HEK293 (cell line): Measurements from ENCODE around the gene ARHGAP35.

Source experiments
- CTCF ChIA-PET: fragments of 350-600 bp; formaldehyde crosslinking; extraction: SDS; loops from one replicate; lab custom pipeline; 2021; ENCODE audit warnings: antibody characterized with exemption; lab: Yijun Ruan, JAX
- POLR2A ChIA-PET: fragments of 300-600 bp; formaldehyde crosslinking; extraction: SDS; loops from one replicate; lab custom pipeline; 2020; ENCODE audit warnings: antibody characterized with exemption, inconsistent platforms; lab: Yijun Ruan, JAX
- H3K27ac ChIP-seq: fragments of 200-500 bp; sonication (Bioruptor generic); 2 replicates; pipeline ENCODE4 v1.5.1; 2014; ENCODE audit warnings: low read depth, low read length, control low read depth, inconsistent platforms; ENCODE audit errors: extremely low read depth
- H3K36me3 ChIP-seq, 2 experiments: fragments of 200-500 bp in 1 of 2; sonication (Bioruptor generic) in 1 of 2; 1 replicate in 1 of 2; 2 replicates in 1 of 2; pipeline ENCODE4 v1.5.1; 2014 to 2017; ENCODE audit warnings: inconsistent platforms in 2 of 2, low read length in 2 of 2; ENCODE audit not compliant: control insufficient read depth in 2 of 2, insufficient read depth in 1 of 2
- H3K4me1 ChIP-seq: fragments of 200-500 bp; sonication (Bioruptor generic); 2 replicates; pipeline ENCODE4 v1.5.1; 2014; ENCODE audit warnings: mild to moderate bottlenecking, low read length, inconsistent platforms; ENCODE audit not compliant: control insufficient read depth, insufficient read depth
- H3K4me3 ChIP-seq: 2 replicates; pipeline ENCODE4 v1.5.1; 2011; ENCODE audit warnings: low read depth, mild to moderate bottlenecking, control low read depth, low read length, moderate library complexity
- H3K9me3 ChIP-seq: fragments of 200-500 bp; sonication (Bioruptor generic); 2 replicates; pipeline ENCODE4 v1.5.1; 2014; ENCODE audit warnings: low read depth, low read length, inconsistent platforms; ENCODE audit not compliant: control insufficient read depth, insufficient read depth
- EGR2 ChIP-seq: fragments of 450-650 bp; formaldehyde crosslinking; IDR thresholded peaks from 2 replicates; pipeline ENCODE4 v1.5.1; 2016; ENCODE audit warnings: low read depth, missing biosample characterization, missing genetic modification characterization
- GFI1B ChIP-seq: fragments of 450-650 bp; formaldehyde crosslinking; IDR thresholded peaks from 2 replicates; pipeline ENCODE4 v1.5.1; 2016; ENCODE audit warnings: missing biosample characterization, missing genetic modification characterization
- GLI2 ChIP-seq: fragments of 450-650 bp; formaldehyde crosslinking; IDR thresholded peaks from 2 replicates; pipeline ENCODE4; 2017; ENCODE audit warnings: missing biosample characterization, missing genetic modification characterization, low read depth, borderline replicate concordance
- GLIS2 ChIP-seq: fragments of 450-650 bp; formaldehyde crosslinking; IDR thresholded peaks from 2 replicates; pipeline ENCODE4 v1.5.1; 2016; ENCODE audit warnings: missing biosample characterization, missing genetic modification characterization
- KLF16 ChIP-seq: fragments of 450-650 bp; formaldehyde crosslinking; IDR thresholded peaks from 2 replicates; pipeline ENCODE4 v1.5.1; 2017; ENCODE audit warnings: missing biosample characterization, missing genetic modification characterization
- KLF8 ChIP-seq: fragments of 450-650 bp; formaldehyde crosslinking; IDR thresholded peaks from 2 replicates; pipeline ENCODE4 v1.5.1; 2016; ENCODE audit warnings: missing biosample characterization, missing genetic modification characterization
- MEIS1 ChIP-seq: sonication (generic); formaldehyde crosslinking; IDR thresholded peaks from 2 replicates; pipeline ENCODE4 v1.8.1; 2022; ENCODE audit warnings: missing genetic modification reagents, mild to moderate bottlenecking, borderline replicate concordance
- SCRT1 ChIP-seq: fragments of 450-650 bp; formaldehyde crosslinking; IDR thresholded peaks from 2 replicates; pipeline ENCODE4 v1.5.1; 2016; ENCODE audit warnings: missing biosample characterization, missing genetic modification characterization, borderline replicate concordance
- TRIM28 ChIP-seq: IDR thresholded peaks from 2 replicates; pipeline ENCODE4 v1.6.1; 2011; ENCODE audit warnings: low read length, control low read depth, borderline replicate concordance
- YY1 ChIP-seq: fragments of 450-650 bp; formaldehyde crosslinking; IDR thresholded peaks from 2 replicates; pipeline ENCODE4 v1.5.1; 2018; ENCODE audit warnings: missing biosample characterization, missing genetic modification characterization
- ZBTB1 ChIP-seq: fragments of 450-650 bp; formaldehyde crosslinking; IDR thresholded peaks from 2 replicates; pipeline ENCODE4 v1.5.1; 2016; ENCODE audit warnings: missing biosample characterization, missing genetic modification characterization
- ZNF10 ChIP-seq: fragments of 450-650 bp; formaldehyde crosslinking; IDR thresholded peaks from 2 replicates; pipeline ENCODE4 v1.5.1; 2017; ENCODE audit warnings: missing biosample characterization, missing genetic modification characterization
- ZNF221 ChIP-seq: fragments of 450-650 bp; formaldehyde crosslinking; IDR thresholded peaks from 2 replicates; pipeline ENCODE4 v1.5.1; 2017; ENCODE audit warnings: missing biosample characterization, missing genetic modification characterization, borderline replicate concordance
- ZNF223 ChIP-seq: fragments of 450-650 bp; formaldehyde crosslinking; IDR thresholded peaks from 2 replicates; pipeline ENCODE4 v1.5.1; 2016; ENCODE audit warnings: missing biosample characterization, missing genetic modification characterization
- ZNF404 ChIP-seq: fragments of 450-650 bp; formaldehyde crosslinking; IDR thresholded peaks from 2 replicates; pipeline ENCODE4 v1.5.1; 2017; ENCODE audit warnings: missing biosample characterization, missing genetic modification characterization
- ZNF658 ChIP-seq: fragments of 450-650 bp; formaldehyde crosslinking; IDR thresholded peaks from 2 replicates; pipeline ENCODE4; 2016; ENCODE audit warnings: missing biosample characterization, missing genetic modification characterization
- ZNF792 ChIP-seq: fragments of 450-650 bp; formaldehyde crosslinking; IDR thresholded peaks from 2 replicates; pipeline ENCODE4 v1.5.1; 2016; ENCODE audit warnings: missing biosample characterization, missing genetic modification characterization
- ZSCAN23 ChIP-seq: fragments of 450-650 bp; formaldehyde crosslinking; IDR thresholded peaks from 2 replicates; pipeline ENCODE4 v1.5.1; 2016; ENCODE audit warnings: missing biosample characterization, missing genetic modification characterization
- TF ChIP-seq, protein P1 (sequence below): fragments of 450-650 bp; formaldehyde crosslinking; IDR thresholded peaks from 2 replicates; pipeline ENCODE4; 2016; ENCODE audit warnings: missing biosample characterization, missing genetic modification characterization
- TF ChIP-seq, protein P2 (sequence below): IDR thresholded peaks from 2 replicates; pipeline ENCODE4 v1.6.1; 2011; ENCODE audit warnings: mild to moderate bottlenecking, low read depth, low read length, borderline replicate concordance
- TF ChIP-seq, protein P3 (sequence below): fragments of 450-650 bp; formaldehyde crosslinking; IDR thresholded peaks from 2 replicates; pipeline ENCODE4 v1.5.1; 2016; ENCODE audit warnings: missing biosample characterization, missing genetic modification characterization
- TF ChIP-seq, protein P4 (sequence below): fragments of 450-650 bp; formaldehyde crosslinking; IDR thresholded peaks from 2 replicates; pipeline ENCODE4 v1.5.1; 2016; ENCODE audit warnings: missing biosample characterization, missing genetic modification characterization
- TF ChIP-seq, protein P5 (sequence below): fragments of 450-650 bp; formaldehyde crosslinking; IDR thresholded peaks from 2 replicates; pipeline ENCODE4 v1.5.1; 2017; ENCODE audit warnings: missing biosample characterization, missing genetic modification characterization

ARHGAP35 gene

DNA sequence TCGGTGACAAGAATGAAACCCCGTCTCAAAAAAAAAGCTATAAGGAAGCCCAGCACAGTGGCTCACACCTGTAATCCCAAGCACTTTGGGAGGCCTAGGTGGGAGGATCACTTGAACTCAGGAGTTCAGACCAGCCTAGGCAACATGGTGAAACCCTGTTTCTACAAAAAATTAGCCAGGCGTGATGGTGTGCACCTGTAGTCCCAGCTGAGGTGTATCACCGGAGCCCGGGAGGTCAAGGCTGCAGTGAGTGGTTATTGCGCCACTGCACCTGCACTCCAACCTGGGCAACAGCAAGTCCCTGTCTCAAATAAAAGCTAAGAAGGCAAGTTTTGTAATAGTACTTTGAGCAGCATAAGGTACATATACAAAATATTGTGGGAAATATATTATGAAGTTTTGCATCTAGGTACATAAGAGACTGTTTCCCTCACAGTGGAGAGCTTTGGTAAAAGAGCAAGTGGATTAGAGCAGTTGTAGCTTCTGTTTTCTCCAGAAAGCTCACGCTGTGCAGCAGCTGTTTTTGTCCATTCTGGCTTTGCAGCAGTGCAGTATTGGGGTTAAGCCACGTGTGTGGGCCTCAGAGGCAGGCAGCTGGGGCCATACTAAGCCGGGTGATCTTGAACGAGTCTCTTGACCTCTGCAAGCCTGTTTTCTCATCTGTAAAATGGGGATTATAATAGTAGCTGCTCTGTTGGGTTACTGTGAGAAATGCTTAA, 35.4 kb downstream of the ARHGAP35 start:
- no peak overlapping the region for H3K4me3 ChIP-seq
- peaks cover 23% of the 10 kb centered on the region for H3K4me1 ChIP-seq
- TF ChIP-seq GFI1B (tag by site-specific recombination): no peak
- H3K36me3 ChIP-seq: no peaks in the 10 kb centered on the region; a peak in 1 of 3 replicates
- no peaks in the 10 kb centered on the region for H3K9me3 ChIP-seq
- POLR2A ChIA-PET: interaction anchor here (0.7 to 1.0 kb wide), 2 partner anchors 217 to 593 kb away, joined by 3 to 4 read pairs; partner anchors contain the start of gene ZC3H4
- H3K27ac ChIP-seq: no peak overlapping the region
- CTCF ChIA-PET: interaction anchor here (0.6 to 0.7 kb wide), 2 partner anchors 15 to 17 kb away, joined by 3 to 5 read pairs; no protein-coding TSS in a partner anchor

DNA sequence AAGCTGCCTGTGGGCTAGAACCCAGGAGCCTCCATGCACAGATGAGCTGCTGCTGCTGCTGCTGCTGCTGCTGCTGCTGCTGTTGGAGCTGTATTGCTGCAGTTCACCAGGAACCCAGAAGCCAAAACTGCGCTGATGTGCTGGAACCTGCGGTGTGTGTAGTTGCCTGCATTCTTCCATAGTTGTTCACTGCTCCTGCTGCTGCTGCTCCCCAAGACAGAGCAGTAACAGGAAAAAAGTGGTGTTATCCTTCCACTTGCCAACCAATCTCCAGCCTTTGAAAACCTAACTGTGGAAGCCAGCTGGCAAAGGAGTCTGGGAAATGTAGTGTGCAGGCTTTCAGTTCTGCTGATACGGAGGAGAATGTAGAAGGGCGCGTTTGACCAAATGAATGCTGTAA, 37.9 kb downstream of the ARHGAP35 start:
- ChIA-PET POLR2A (no interaction called here), CTCF (interaction anchor here (0.5 to 1.1 kb wide), 3 partner anchors 92 to 414 kb away, joined by 3 to 6 read pairs (median 3); no protein-coding TSS in a partner anchor)
- Histone ChIP-seq H3K27ac (no peak overlapping the region), H3K9me3 (no peaks in the 10 kb centered on the region), H3K4me3 (no peak overlapping the region), H3K4me1 (peaks cover 39% of the 10 kb centered on the region), H3K36me3 (no peaks in the 10 kb centered on the region; a peak in 1 of 3 replicates)
- TF ChIP-seq ZSCAN23 (no peak), ZNF10 (tag by site-specific recombination) (0 out of 2 replicates have a peak, but pooled peaks have one; percentile 18), ZNF221 (tag by site-specific recombination) (no peak), ZNF223 (no peak), KLF16 (tag by site-specific recombination) (no peak), ZNF404 (tag by site-specific recombination) (no peak), KLF8 (no peak), SCRT1 (tag by site-specific recombination) (no peak), ZNF792 (tag by site-specific recombination) (no peak), TRIM28 (no peak), EGR2 (tag by site-specific recombination) (no peak), GLI2 (tag by site-specific recombination) (no peak), ZBTB1 (tag by site-specific recombination) (no peak), MEIS1 (CRISPR knock-in tag) (no peak), ZNF658 (tag by site-specific recombination) (no peak), YY1 (tag by site-specific recombination) (no peak), GLIS2 (tag by site-specific recombination) (no peak)
- TF ChIP-seq, protein P1, sequence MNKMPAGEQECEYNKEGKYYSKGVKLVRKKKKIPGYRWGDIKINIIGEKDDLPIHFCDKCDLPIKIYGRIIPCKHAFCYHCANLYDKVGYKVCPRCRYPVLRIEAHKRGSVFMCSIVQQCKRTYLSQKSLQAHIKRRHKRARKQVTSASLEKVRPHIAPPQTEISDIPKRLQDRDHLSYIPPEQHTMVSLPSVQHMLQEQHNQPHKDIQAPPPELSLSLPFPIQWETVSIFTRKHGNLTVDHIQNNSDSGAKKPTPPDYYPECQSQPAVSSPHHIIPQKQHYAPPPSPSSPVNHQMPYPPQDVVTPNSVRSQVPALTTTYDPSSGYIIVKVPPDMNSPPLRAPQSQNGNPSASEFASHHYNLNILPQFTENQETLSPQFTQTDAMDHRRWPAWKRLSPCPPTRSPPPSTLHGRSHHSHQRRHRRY (tag by site-specific recombination): no peak
- TF ChIP-seq, protein P2, sequence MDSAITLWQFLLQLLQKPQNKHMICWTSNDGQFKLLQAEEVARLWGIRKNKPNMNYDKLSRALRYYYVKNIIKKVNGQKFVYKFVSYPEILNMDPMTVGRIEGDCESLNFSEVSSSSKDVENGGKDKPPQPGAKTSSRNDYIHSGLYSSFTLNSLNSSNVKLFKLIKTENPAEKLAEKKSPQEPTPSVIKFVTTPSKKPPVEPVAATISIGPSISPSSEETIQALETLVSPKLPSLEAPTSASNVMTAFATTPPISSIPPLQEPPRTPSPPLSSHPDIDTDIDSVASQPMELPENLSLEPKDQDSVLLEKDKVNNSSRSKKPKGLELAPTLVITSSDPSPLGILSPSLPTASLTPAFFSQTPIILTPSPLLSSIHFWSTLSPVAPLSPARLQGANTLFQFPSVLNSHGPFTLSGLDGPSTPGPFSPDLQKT: no peak
- TF ChIP-seq, protein P3, sequence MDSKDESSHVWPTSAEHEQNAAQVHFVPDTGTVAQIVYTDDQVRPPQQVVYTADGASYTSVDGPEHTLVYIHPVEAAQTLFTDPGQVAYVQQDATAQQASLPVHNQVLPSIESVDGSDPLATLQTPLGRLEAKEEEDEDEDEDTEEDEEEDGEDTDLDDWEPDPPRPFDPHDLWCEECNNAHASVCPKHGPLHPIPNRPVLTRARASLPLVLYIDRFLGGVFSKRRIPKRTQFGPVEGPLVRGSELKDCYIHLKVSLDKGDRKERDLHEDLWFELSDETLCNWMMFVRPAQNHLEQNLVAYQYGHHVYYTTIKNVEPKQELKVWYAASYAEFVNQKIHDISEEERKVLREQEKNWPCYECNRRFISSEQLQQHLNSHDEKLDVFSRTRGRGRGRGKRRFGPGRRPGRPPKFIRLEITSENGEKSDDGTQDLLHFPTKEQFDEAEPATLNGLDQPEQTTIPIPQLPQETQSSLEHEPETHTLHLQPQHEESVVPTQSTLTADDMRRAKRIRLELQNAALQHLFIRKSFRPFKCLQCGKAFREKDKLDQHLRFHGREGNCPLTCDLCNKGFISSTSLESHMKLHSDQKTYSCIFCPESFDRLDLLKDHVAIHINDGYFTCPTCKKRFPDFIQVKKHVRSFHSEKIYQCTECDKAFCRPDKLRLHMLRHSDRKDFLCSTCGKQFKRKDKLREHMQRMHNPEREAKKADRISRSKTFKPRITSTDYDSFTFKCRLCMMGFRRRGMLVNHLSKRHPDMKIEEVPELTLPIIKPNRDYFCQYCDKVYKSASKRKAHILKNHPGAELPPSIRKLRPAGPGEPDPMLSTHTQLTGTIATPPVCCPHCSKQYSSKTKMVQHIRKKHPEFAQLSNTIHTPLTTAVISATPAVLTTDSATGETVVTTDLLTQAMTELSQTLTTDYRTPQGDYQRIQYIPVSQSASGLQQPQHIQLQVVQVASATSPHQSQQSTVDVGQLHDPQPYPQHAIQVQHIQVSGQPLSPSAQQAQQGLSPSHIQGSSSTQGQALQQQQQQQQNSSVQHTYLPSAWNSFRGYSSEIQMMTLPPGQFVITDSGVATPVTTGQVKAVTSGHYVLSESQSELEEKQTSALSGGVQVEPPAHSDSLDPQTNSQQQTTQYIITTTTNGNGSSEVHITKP (tag by site-specific recombination): peak; percentile 32; the same call in 1 of the 2 replicates
- TF ChIP-seq, protein P4, sequence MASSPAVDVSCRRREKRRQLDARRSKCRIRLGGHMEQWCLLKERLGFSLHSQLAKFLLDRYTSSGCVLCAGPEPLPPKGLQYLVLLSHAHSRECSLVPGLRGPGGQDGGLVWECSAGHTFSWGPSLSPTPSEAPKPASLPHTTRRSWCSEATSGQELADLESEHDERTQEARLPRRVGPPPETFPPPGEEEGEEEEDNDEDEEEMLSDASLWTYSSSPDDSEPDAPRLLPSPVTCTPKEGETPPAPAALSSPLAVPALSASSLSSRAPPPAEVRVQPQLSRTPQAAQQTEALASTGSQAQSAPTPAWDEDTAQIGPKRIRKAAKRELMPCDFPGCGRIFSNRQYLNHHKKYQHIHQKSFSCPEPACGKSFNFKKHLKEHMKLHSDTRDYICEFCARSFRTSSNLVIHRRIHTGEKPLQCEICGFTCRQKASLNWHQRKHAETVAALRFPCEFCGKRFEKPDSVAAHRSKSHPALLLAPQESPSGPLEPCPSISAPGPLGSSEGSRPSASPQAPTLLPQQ (tag by site-specific recombination): no peak
- TF ChIP-seq, protein P5, sequence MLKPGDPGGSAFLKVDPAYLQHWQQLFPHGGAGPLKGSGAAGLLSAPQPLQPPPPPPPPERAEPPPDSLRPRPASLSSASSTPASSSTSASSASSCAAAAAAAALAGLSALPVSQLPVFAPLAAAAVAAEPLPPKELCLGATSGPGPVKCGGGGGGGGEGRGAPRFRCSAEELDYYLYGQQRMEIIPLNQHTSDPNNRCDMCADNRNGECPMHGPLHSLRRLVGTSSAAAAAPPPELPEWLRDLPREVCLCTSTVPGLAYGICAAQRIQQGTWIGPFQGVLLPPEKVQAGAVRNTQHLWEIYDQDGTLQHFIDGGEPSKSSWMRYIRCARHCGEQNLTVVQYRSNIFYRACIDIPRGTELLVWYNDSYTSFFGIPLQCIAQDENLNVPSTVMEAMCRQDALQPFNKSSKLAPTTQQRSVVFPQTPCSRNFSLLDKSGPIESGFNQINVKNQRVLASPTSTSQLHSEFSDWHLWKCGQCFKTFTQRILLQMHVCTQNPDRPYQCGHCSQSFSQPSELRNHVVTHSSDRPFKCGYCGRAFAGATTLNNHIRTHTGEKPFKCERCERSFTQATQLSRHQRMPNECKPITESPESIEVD: no peak
